Lower lobe of right lung (tissue), 2 donors: ENCODE data around the gene STK32B. TPM values are rescaled to one million over a fixed set of nuclear protein-coding genes. Genes with fewer than 3 reads are reported as not detected.

ENCODE experiments used
- ATAC-seq, 2 donors: fragments of 200-7000 bp; cut with Tn5 transposase; one replicate each; pipeline ENCODE4 v1.9.1; 2020 to 2022; ENCODE audit warnings: mild to moderate bottlenecking in 2 of 2, moderate library complexity in 2 of 2
- DNase-seq: peaks from one replicate; pipeline ENCODE4 v3.0.0-alpha.2; 2020
- H3K27ac ChIP-seq: fragments of 200-600 bp; one replicate; pipeline ENCODE4 v1.8.0; 2022
- H3K27me3 ChIP-seq: fragments of 200-600 bp; one replicate; pipeline ENCODE4 v1.8.0; 2022; ENCODE audit warnings: low read depth
- H3K36me3 ChIP-seq: fragments of 200-600 bp; one replicate; pipeline ENCODE4 v1.8.0; 2022; ENCODE audit warnings: mild to moderate bottlenecking
- H3K4me1 ChIP-seq: fragments of 200-600 bp; one replicate; pipeline ENCODE4 v1.8.0; 2022
- H3K4me3 ChIP-seq: fragments of 200-600 bp; one replicate; pipeline ENCODE4 v1.8.0; 2022; ENCODE audit warnings: mild to moderate bottlenecking
- H3K9me3 ChIP-seq: fragments of 200-600 bp; one replicate; pipeline ENCODE4 v1.8.0; 2022
- intact Hi-C: fragments of 100-400 bp; cut with DNase I; formaldehyde crosslinking; loops from one replicate; pipeline ENCODE4 v1.11.0; 2022
- total RNA-seq: library from RNA; stranded (reverse); fragmentation: NEBNext Ultra II Directional; extraction: Animal tissue kit (Norgen Biotek cat#: 25700); gene quantifications from one replicate; pipeline ENCODE4 v1.2.1, GENCODE V29; 2021
- TF ChIP-seq, protein P1 (sequence below): fragments of 200-600 bp; IDR thresholded peaks from one replicate; pipeline ENCODE4 v1.8.0; 2022; ENCODE audit warnings: antibody characterized with exemption, mild to moderate bottlenecking
- donor health status: DM: no; HTN: yes; CAD: no; lungs with severe emphysema.

Gene STK32B
- total RNA-seq, 1 donor from 2014 or later: 1.3 TPM

DNA sequence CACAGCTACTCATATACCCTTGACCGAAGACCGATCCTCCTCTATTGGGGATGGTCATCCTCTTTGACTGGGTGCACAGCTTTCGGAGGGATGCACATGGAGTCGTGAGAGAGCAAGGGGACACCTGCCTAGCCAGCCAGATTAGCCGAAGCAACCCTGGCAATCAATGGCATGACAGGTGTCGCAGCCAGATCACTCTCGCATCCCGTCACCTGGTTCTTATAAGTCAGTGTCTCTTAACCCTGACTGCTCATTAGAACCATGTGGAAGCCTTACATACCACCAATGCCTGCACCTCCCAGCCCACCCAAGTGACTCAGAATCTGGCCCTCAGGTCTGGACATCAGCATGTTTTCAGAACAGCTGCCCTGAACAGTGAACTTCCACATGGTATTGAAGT, 407.4 kb downstream of the STK32B start:
- H3K9me3 ChIP-seq: no peaks in the 10 kb centered on the region
- H3K27me3 ChIP-seq: no peaks in the 10 kb centered on the region
- H3K4me3 ChIP-seq: no peak overlapping the region
- ATAC-seq (no peak), DNase-seq (no peak)
- intact Hi-C loops: no loop called here
- H3K4me1 ChIP-seq: no peaks in the 10 kb centered on the region
- no peaks in the 10 kb centered on the region for H3K36me3 ChIP-seq
- no peak overlapping the region for H3K27ac ChIP-seq
- TF ChIP-seq, protein P1, sequence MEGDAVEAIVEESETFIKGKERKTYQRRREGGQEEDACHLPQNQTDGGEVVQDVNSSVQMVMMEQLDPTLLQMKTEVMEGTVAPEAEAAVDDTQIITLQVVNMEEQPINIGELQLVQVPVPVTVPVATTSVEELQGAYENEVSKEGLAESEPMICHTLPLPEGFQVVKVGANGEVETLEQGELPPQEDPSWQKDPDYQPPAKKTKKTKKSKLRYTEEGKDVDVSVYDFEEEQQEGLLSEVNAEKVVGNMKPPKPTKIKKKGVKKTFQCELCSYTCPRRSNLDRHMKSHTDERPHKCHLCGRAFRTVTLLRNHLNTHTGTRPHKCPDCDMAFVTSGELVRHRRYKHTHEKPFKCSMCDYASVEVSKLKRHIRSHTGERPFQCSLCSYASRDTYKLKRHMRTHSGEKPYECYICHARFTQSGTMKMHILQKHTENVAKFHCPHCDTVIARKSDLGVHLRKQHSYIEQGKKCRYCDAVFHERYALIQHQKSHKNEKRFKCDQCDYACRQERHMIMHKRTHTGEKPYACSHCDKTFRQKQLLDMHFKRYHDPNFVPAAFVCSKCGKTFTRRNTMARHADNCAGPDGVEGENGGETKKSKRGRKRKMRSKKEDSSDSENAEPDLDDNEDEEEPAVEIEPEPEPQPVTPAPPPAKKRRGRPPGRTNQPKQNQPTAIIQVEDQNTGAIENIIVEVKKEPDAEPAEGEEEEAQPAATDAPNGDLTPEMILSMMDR: no peak

- H3K4me1 ChIP-seq: no peaks in the 10 kb centered on the region
- DNase-seq (no peak), ATAC-seq (no peak)
- H3K27me3 ChIP-seq: no peaks in the 10 kb centered on the region
- intact Hi-C loops: no loop called here
- TF ChIP-seq, protein P1: no peak
- H3K36me3 ChIP-seq: no peaks in the 10 kb centered on the region
- no peaks in the 10 kb centered on the region for H3K9me3 ChIP-seq
- no peak overlapping the region for H3K27ac ChIP-seq
- H3K4me3 ChIP-seq: no peak overlapping the region
Observed at GRCh38 chr4:5459236-5459635, 408.0 kb downstream of the STK32B start.

DNA sequence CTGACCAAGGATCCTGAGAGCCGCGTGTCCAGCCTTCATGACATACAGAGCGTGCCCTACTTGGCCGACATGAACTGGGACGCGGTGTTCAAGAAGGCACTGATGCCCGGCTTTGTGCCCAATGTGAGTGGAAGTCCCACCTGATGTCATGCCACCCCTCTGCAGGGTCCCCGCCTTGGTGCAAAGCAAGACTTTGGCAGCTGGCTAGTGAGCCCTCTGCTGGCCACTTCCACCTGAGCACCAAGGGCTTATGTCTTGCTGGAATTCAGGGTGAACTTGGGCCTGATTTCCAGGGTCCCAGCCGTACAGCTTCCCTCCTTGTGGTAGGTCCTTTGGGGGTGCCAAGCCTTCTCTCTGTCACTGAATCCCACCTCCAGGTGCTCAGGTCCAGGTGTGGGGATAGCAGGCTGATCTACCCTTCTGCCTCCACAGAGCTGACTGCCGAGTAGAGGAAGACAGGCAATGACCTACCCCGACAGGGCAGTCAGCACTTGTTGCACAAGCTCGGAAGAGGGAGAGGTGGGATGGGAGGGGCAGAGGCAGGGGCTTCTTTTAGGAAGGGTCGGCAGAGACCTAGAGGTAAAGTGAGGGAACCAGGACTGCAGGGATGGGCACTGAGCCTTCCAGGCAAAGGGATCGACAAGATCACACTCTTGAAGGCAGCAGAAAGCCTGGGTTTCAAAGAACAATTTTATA, 409.0 kb downstream of the STK32B start:
- no peaks in the 10 kb centered on the region for H3K36me3 ChIP-seq
- no peak overlapping the region for H3K27ac ChIP-seq
- TF ChIP-seq, protein P1: peak; percentile 35
- no peaks in the 10 kb centered on the region for H3K27me3 ChIP-seq
- H3K4me3 ChIP-seq: no peak overlapping the region
- H3K4me1 ChIP-seq: no peaks in the 10 kb centered on the region
- no peaks in the 10 kb centered on the region for H3K9me3 ChIP-seq
- intact Hi-C loops: no loop called here
- ATAC-seq (no peak), DNase-seq (no peak)

- no peaks in the 10 kb centered on the region for H3K36me3 ChIP-seq
- no peaks in the 10 kb centered on the region for H3K27me3 ChIP-seq
- TF ChIP-seq, protein P1: no peak
- H3K4me1 ChIP-seq: no peaks in the 10 kb centered on the region
- H3K4me3 ChIP-seq: no peak overlapping the region
- H3K9me3 ChIP-seq: no peaks in the 10 kb centered on the region
- ATAC-seq (no peak), DNase-seq (no peak)
- intact Hi-C loops: no loop called here
- no peak overlapping the region for H3K27ac ChIP-seq
Observed at GRCh38 chr4:5461477-5461876, 410.2 kb downstream of the STK32B start.

GRCh38 chr4:5462254-5462835, 411.1 kb downstream of the STK32B start:
- no peak overlapping the region for H3K27ac ChIP-seq
- TF ChIP-seq, protein P1: no peak
- no peaks in the 10 kb centered on the region for H3K4me1 ChIP-seq
- H3K9me3 ChIP-seq: no peaks in the 10 kb centered on the region
- DNase-seq (no peak), ATAC-seq (no peak)
- no peaks in the 10 kb centered on the region for H3K36me3 ChIP-seq
- H3K4me3 ChIP-seq: no peak overlapping the region
- intact Hi-C loops: no loop called here
- H3K27me3 ChIP-seq: no peaks in the 10 kb centered on the region
